ENCODE data around the gene DECR2. TPM values are rescaled to one million over a fixed set of nuclear protein-coding genes. Genes with fewer than 3 reads are reported as not detected.

The DECR2 gene
- total and polyA plus RNA-seq, 2 of the 13 experiments (the other 11 are each of a cell fraction or from before 2014, with no cell fraction given): 36.3 to 44.6 TPM

DNA sequence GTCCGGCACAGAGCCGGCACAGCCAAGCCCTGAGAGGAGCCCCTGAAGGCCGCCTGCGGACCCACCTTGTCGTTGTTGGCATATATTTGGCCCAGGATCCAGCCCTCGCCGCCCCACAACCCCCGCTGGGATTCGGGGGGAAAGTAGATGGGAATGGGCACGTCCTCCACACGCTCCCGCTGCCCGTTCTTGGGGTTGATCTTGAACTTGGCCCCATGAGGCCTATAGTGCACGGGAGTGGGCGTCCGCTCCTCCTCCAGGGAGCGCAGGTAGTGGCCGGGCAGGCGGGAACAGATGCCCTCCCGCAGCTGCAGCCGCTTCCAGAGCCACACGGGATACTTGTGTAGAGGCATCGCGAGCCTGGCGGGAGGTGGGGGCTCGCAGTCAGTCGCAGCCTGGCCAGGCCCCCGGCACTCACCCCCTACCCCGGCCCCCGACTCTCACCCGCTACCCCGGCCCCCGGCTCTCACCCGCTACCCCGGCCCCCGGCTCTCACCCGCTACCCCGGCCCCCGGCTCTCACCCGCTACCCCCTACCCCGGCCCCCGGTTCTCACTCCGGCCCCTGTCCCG lies 31.7 kb upstream of the DECR2 start (continued):
- no peak for TF ChIP-seq SRF (IDR thresholded peaks at IDR 0.05; ENCODE audit: low read depth, low read length)
- no peak for TF ChIP-seq ARNTL (CRISPR knock-in tag; IDR thresholded peaks at IDR 0.05)
- TF ChIP-seq FOSL1 (CRISPR knock-in tag; IDR thresholded peaks at IDR 0.05; ENCODE audit: borderline replicate concordance): no peak
- TF ChIP-seq MXI1 (IDR thresholded peaks at IDR 0.05; ENCODE audit: borderline replicate concordance, low read depth, low read length): no peak
- TF ChIP-seq, protein P1, sequence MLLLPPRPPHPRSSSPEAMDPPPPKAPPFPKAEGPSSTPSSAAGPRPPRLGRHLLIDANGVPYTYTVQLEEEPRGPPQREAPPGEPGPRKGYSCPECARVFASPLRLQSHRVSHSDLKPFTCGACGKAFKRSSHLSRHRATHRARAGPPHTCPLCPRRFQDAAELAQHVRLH (CRISPR knock-in tag; IDR thresholded peaks at IDR 0.05; ENCODE audit: borderline replicate concordance, low read depth): no peak
- TF ChIP-seq, protein P2, sequence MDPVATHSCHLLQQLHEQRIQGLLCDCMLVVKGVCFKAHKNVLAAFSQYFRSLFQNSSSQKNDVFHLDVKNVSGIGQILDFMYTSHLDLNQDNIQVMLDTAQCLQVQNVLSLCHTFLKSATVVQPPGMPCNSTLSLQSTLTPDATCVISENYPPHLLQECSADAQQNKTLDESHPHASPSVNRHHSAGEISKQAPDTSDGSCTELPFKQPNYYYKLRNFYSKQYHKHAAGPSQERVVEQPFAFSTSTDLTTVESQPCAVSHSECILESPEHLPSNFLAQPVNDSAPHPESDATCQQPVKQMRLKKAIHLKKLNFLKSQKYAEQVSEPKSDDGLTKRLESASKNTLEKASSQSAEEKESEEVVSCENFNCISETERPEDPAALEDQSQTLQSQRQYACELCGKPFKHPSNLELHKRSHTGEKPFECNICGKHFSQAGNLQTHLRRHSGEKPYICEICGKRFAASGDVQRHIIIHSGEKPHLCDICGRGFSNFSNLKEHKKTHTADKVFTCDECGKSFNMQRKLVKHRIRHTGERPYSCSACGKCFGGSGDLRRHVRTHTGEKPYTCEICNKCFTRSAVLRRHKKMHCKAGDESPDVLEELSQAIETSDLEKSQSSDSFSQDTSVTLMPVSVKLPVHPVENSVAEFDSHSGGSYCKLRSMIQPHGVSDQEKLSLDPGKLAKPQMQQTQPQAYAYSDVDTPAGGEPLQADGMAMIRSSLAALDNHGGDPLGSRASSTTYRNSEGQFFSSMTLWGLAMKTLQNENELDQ (CRISPR knock-in tag; IDR thresholded peaks at IDR 0.05; ENCODE audit: borderline replicate concordance): no peak
- TF ChIP-seq ZNF83 (CRISPR knock-in tag; IDR thresholded peaks at IDR 0.05; ENCODE audit: borderline replicate concordance): no peak
- TF ChIP-seq TSC22D2 (CRISPR knock-in tag; IDR thresholded peaks at IDR 0.05; ENCODE audit: borderline replicate concordance): no peak
- TF ChIP-seq, protein P3, sequence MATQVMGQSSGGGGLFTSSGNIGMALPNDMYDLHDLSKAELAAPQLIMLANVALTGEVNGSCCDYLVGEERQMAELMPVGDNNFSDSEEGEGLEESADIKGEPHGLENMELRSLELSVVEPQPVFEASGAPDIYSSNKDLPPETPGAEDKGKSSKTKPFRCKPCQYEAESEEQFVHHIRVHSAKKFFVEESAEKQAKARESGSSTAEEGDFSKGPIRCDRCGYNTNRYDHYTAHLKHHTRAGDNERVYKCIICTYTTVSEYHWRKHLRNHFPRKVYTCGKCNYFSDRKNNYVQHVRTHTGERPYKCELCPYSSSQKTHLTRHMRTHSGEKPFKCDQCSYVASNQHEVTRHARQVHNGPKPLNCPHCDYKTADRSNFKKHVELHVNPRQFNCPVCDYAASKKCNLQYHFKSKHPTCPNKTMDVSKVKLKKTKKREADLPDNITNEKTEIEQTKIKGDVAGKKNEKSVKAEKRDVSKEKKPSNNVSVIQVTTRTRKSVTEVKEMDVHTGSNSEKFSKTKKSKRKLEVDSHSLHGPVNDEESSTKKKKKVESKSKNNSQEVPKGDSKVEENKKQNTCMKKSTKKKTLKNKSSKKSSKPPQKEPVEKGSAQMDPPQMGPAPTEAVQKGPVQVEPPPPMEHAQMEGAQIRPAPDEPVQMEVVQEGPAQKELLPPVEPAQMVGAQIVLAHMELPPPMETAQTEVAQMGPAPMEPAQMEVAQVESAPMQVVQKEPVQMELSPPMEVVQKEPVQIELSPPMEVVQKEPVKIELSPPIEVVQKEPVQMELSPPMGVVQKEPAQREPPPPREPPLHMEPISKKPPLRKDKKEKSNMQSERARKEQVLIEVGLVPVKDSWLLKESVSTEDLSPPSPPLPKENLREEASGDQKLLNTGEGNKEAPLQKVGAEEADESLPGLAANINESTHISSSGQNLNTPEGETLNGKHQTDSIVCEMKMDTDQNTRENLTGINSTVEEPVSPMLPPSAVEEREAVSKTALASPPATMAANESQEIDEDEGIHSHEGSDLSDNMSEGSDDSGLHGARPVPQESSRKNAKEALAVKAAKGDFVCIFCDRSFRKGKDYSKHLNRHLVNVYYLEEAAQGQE (IDR thresholded peaks at IDR 0.05; ENCODE audit: borderline replicate concordance in 1 of 2, low read depth in 1 of 2, low read length in 2 of 2): no peak
- TF ChIP-seq, protein P4, sequence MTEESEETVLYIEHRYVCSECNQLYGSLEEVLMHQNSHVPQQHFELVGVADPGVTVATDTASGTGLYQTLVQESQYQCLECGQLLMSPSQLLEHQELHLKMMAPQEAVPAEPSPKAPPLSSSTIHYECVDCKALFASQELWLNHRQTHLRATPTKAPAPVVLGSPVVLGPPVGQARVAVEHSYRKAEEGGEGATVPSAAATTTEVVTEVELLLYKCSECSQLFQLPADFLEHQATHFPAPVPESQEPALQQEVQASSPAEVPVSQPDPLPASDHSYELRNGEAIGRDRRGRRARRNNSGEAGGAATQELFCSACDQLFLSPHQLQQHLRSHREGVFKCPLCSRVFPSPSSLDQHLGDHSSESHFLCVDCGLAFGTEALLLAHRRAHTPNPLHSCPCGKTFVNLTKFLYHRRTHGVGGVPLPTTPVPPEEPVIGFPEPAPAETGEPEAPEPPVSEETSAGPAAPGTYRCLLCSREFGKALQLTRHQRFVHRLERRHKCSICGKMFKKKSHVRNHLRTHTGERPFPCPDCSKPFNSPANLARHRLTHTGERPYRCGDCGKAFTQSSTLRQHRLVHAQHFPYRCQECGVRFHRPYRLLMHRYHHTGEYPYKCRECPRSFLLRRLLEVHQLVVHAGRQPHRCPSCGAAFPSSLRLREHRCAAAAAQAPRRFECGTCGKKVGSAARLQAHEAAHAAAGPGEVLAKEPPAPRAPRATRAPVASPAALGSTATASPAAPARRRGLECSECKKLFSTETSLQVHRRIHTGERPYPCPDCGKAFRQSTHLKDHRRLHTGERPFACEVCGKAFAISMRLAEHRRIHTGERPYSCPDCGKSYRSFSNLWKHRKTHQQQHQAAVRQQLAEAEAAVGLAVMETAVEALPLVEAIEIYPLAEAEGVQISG (CRISPR knock-in tag; IDR thresholded peaks at IDR 0.05): no peak
- TF ChIP-seq ZBTB7B (CRISPR knock-in tag; IDR thresholded peaks at IDR 0.05): no peak
- TF ChIP-seq PHF20 (CRISPR knock-in tag; IDR thresholded peaks at IDR 0.05): no peak
- TF ChIP-seq SYNCRIP (IDR thresholded peaks at IDR 0.05; ENCODE audit: insufficient read depth, low read depth, low read length): no peak
- TF ChIP-seq ZNF577 (CRISPR knock-in tag; IDR thresholded peaks at IDR 0.05; ENCODE audit: borderline replicate concordance, low read depth): no peak
- TF ChIP-seq ZFP36L2 (CRISPR knock-in tag; IDR thresholded peaks at IDR 0.05): no peak
- TF ChIP-seq ZNF660 (CRISPR knock-in tag; IDR thresholded peaks at IDR 0.05; ENCODE audit: borderline replicate concordance, low read depth): no peak
- no peak for TF ChIP-seq GATAD2A (CRISPR knock-in tag; IDR thresholded peaks at IDR 0.05)
- no peak for TF ChIP-seq NCOA5 (CRISPR knock-in tag; IDR thresholded peaks at IDR 0.05)

Measured in HepG2 (cell line).